HepG2 (cell line): ENCODE measurements around the gene ZNF443. TPM values are rescaled to one million over a fixed set of nuclear protein-coding genes. Genes with fewer than 3 reads are reported as not detected.
A peak's percentile ranks its signal among the peaks of the same experiment; 100 is the strongest.

Experiments
- ELK4 ChIP-seq: sonication (generic); formaldehyde crosslinking; IDR thresholded peaks from 2 replicates; pipeline ENCODE4 v1.9.0; 2021; ENCODE audit warnings: missing genetic modification reagents, borderline replicate concordance
- FOXK2 ChIP-seq: fragments of 450-650 bp; IDR thresholded peaks from 2 replicates; pipeline ENCODE4 v1.6.1; 2016
- IKZF4 ChIP-seq: sonication (generic); formaldehyde crosslinking; IDR thresholded peaks from 2 replicates; pipeline ENCODE4 v1.5.1; 2020; ENCODE audit warnings: borderline replicate concordance, mild to moderate bottlenecking, low read depth, missing genetic modification reagents; ENCODE audit errors: not compliant biosample characterization
- JUNB ChIP-seq: sonication (generic); formaldehyde crosslinking; IDR thresholded peaks from 2 replicates; pipeline ENCODE4 v1.8.0; 2022; ENCODE audit warnings: missing genetic modification reagents, mild to moderate bottlenecking, borderline replicate concordance
- MEIS2 ChIP-seq: sonication (generic); formaldehyde crosslinking; IDR thresholded peaks from 2 replicates; pipeline ENCODE4 v1.9.0; 2021; ENCODE audit warnings: mild to moderate bottlenecking, missing genetic modification reagents
- MTA1 ChIP-seq: sonication (generic); formaldehyde crosslinking; IDR thresholded peaks from 2 replicates; pipeline ENCODE4 v1.4.0; 2020; ENCODE audit warnings: missing genetic modification reagents, mild to moderate bottlenecking, borderline replicate concordance
- NKX3-1 ChIP-seq: sonication (generic); formaldehyde crosslinking; IDR thresholded peaks from 2 replicates; pipeline ENCODE4 v1.5.0; 2020; ENCODE audit warnings: missing genetic modification reagents
- PRPF4 ChIP-seq: fragments of 200-400 bp; formaldehyde crosslinking; IDR thresholded peaks from 2 replicates; pipeline ENCODE4 v1.6.1; 2016; ENCODE audit warnings: low read length, low read depth; ENCODE audit not compliant: poor library complexity, severe bottlenecking
- RORA ChIP-seq: sonication (generic); formaldehyde crosslinking; IDR thresholded peaks from 2 replicates; pipeline ENCODE4 v1.5.0; 2020; ENCODE audit warnings: mild to moderate bottlenecking, missing genetic modification reagents, moderate library complexity
- SOX13 ChIP-seq, 3 experiments: fragments of 450-650 bp in 1 of 3; sonication (generic) in 1 of 3; formaldehyde crosslinking in 1 of 3; IDR thresholded peaks in 2 of 3; conservative IDR thresholded peaks in 1 of 3; 2 replicates each; pipeline versions ENCODE4 v1.5.0 to v1.6.1; 2016 to 2020; ENCODE audit warnings: antibody characterized with exemption in 1 of 3, mild to moderate bottlenecking in 1 of 3, missing compliant biosample characterization in 1 of 3, missing genetic modification reagents in 1 of 3, moderate library complexity in 1 of 3
- TEAD3 ChIP-seq: optimal IDR thresholded peaks from 2 replicates; pipeline ENCODE3; 2016; ENCODE audit warnings: borderline replicate concordance
- UBTF ChIP-seq: sonication (generic); formaldehyde crosslinking; IDR thresholded peaks from 2 replicates; pipeline ENCODE4 v1.4.0; 2020; ENCODE audit warnings: mild to moderate bottlenecking, missing genetic modification reagents
- XBP1 ChIP-seq: sonication (generic); formaldehyde crosslinking; IDR thresholded peaks from 2 replicates; pipeline ENCODE4 v1.5.0; 2020; ENCODE audit warnings: missing genetic modification reagents
- XRCC5 ChIP-seq: fragments of 200-400 bp; formaldehyde crosslinking; optimal IDR thresholded peaks from 2 replicates; pipeline ENCODE3; 2017; ENCODE audit warnings: mild to moderate bottlenecking, low read length
- ZBTB4 ChIP-seq: sonication (generic); formaldehyde crosslinking; IDR thresholded peaks from 2 replicates; pipeline ENCODE4 v1.4.0; 2020; ENCODE audit warnings: missing genetic modification reagents, mild to moderate bottlenecking, borderline replicate concordance
- ZMAT3 ChIP-seq: sonication (generic); formaldehyde crosslinking; conservative IDR thresholded peaks from 2 replicates; pipeline ENCODE4 v1.7.0; 2021; ENCODE audit warnings: missing genetic modification reagents
- ZNF121 ChIP-seq: sonication (generic); formaldehyde crosslinking; IDR thresholded peaks from 2 replicates; pipeline ENCODE4 v1.5.0; 2020; ENCODE audit warnings: mild to moderate bottlenecking, missing genetic modification reagents
- ZNF160 ChIP-seq: sonication (generic); formaldehyde crosslinking; IDR thresholded peaks from 2 replicates; pipeline ENCODE4 v1.8.0; 2022; ENCODE audit warnings: mild to moderate bottlenecking, inconsistent platforms, missing genetic modification reagents
- ZNF329 ChIP-seq: sonication (generic); formaldehyde crosslinking; IDR thresholded peaks from 2 replicates; pipeline ENCODE4 v1.9.0; 2021; ENCODE audit warnings: low read depth, mild to moderate bottlenecking, missing genetic modification reagents
- ZNF678 ChIP-seq: sonication (generic); formaldehyde crosslinking; IDR thresholded peaks from 2 replicates; pipeline ENCODE4 v1.4.0; 2020; ENCODE audit warnings: mild to moderate bottlenecking, missing genetic modification reagents
- ZNF775 ChIP-seq: sonication (generic); formaldehyde crosslinking; IDR thresholded peaks from 2 replicates; pipeline ENCODE4 v1.4.0; 2020; ENCODE audit warnings: missing genetic modification reagents, mild to moderate bottlenecking, moderate library complexity, borderline replicate concordance
- polyA plus RNA-seq, 8 experiments: library from polyadenylated mRNA; depleted of rRNA in 3 of 8; stranded (reverse) in 7 of 8; unstranded in 1 of 8; fragments of >200 nt; fragmentation: Illumina TruSeq in 4 of 8; extraction: Trizol in 4 of 8; gene quantifications; 2 replicates each; pipeline versions ENCODE4 v1.2.1 to v1.2.3, GENCODE V29; 2011 to 2016; ENCODE audit warnings: low read depth in 4 of 8, missing spikeins in 1 of 8, mixed read lengths in 1 of 8; ENCODE audit not compliant: insufficient read depth in 1 of 8
- total RNA-seq, 5 experiments: library from RNA; depleted of rRNA; stranded (reverse); fragments of >200 nt; fragmentation: Illumina TruSeq; extraction: Trizol; gene quantifications; 2 replicates each; pipeline ENCODE4 v1.2.3, GENCODE V29; 2016; ENCODE audit warnings: low read depth in 1 of 5

The ZNF443 gene
- total and polyA plus RNA-seq, 2 of the 13 experiments (the other 11 are each of a cell fraction or from before 2014, with no cell fraction given): 3.6 to 19.0 TPM

GRCh38 chr19:12484371-12485051 lies 43.7 kb upstream of the ZNF443 start, which contains the start of gene ZNF709 (continued):
- no peak for TF ChIP-seq ELK4 (CRISPR knock-in tag)
- no peak for TF ChIP-seq FOXK2
- TF ChIP-seq XBP1 (CRISPR knock-in tag): no peak
- no peak for TF ChIP-seq PRPF4
- TF ChIP-seq MEIS2 (CRISPR knock-in tag): no peak
- no peak for TF ChIP-seq ZNF775 (CRISPR knock-in tag)
- 0 out of 2 replicates have a peak, but pooled peaks have one; percentile 76 for TF ChIP-seq MTA1 (CRISPR knock-in tag)
- no peak for TF ChIP-seq ZNF121 (CRISPR knock-in tag)
- TF ChIP-seq ZNF329 (CRISPR knock-in tag): peak; percentile 60; the same call in 1 of the 2 replicates
- TF ChIP-seq SOX13 (IDR thresholded peaks at IDR 0.05): no peak
- no peak for TF ChIP-seq SOX13 (CRISPR knock-in tag; conservative IDR thresholded peaks at IDR 0.05 in 1 of 2, IDR thresholded peaks at IDR 0.05 in 1 of 2)
- peak; percentile 67 for TF ChIP-seq TEAD3 (CRISPR knock-in tag)
- TF ChIP-seq ZNF678: 0 out of 2 replicates have a peak, but pooled peaks have one; percentile 74
- no peak for TF ChIP-seq JUNB (CRISPR knock-in tag)
- no peak for TF ChIP-seq NKX3-1 (CRISPR knock-in tag)
- no peak for TF ChIP-seq RORA (CRISPR knock-in tag)
- 0 out of 2 replicates have a peak, but pooled peaks have one; percentile 36 for TF ChIP-seq ZBTB4 (CRISPR knock-in tag)
- peak; percentile 92 for TF ChIP-seq UBTF (CRISPR knock-in tag)
- no peak for TF ChIP-seq ZNF160 (CRISPR knock-in tag)
- no peak for TF ChIP-seq XRCC5
- 0 out of 2 replicates have a peak, but pooled peaks have one; percentile 75 for TF ChIP-seq ZMAT3 (CRISPR knock-in tag)
- peak; percentile 27 for TF ChIP-seq IKZF4 (CRISPR knock-in tag)
